H54 (cell line): Measurements from ENCODE around the gene TIMM8B.

Experiments used
- DNase-seq: peaks from one replicate; pipeline ENCODE4 v3.0.0; 2011; ENCODE audit warnings: low spot score, mixed read lengths; ENCODE audit not compliant: insufficient read length
- FAIRE-seq: peaks from 3 replicates; lab custom pipeline; 2011; peaks lifted over from hg19 to GRCh38; lab: Jason Lieb, UNC
- POLR2A ChIP-seq: IDR thresholded peaks from 2 replicates; pipeline ENCODE4 v1.6.1; 2011; ENCODE audit warnings: low read depth, mild to moderate bottlenecking, low read length

The TIMM8B gene, protein sequence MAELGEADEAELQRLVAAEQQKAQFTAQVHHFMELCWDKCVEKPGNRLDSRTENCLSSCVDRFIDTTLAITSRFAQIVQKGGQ

DNA sequence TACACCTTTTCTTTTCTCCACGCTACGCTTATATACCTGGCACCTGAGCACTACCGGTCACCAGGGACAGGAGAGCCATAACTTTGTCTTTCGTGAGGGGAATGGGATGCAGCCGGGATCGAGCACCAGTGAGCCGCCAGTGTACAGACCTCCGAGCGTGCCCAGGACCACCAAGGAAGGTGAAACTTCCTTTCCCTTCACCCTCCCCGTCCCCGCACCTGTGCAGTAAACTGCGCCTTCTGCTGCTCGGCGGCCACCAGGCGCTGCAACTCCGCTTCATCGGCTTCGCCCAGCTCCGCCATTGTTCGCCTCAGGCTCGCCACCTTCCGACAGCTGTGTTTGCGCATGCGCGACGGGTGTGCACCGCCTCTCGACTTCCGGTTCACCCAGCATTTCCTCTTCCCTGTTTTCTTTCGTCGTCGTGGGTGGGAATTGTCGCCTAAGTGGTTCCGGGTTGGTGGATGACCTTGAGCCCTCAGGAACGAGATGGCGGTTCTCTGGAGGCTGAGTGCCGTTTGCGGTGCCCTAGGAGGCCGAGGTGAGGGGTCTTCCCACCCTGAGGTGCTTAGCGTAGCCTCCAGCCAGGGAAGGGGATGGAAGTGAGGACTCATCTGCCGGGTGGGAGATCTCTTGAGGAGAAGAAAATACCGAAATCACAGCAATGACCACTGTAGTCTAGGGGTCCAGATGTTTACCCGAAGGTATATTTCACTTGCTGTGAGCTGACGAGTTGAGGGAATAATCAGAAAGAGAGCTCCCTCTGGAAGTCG, at the start of gene TIMM8B, which contains the start of gene SDHD:
TIMM8B (minus strand) TSS at position 335 of the 770 bp plus-strand sequence; CDS start at position 302, 33 bp downstream.
SDHD (plus strand) TSS at position 452 of the 770 bp plus-strand sequence; CDS start at position 487, 35 bp downstream.
- FAIRE-seq: peak; percentile 98
- TF ChIP-seq POLR2A: peak; percentile 48; the same call in 1 of the 2 replicates
- DNase-seq: peak; percentile 65

GRCh38 chr11:112134473-112134872, 47.9 kb upstream of the TIMM8B start:
- no peak for TF ChIP-seq POLR2A
- DNase-seq (no peak), FAIRE-seq (no peak)

- DNase-seq (no peak), FAIRE-seq (no peak)
- TF ChIP-seq POLR2A: no peak
Observed at GRCh38 chr11:112132737-112133136, 46.2 kb upstream of the TIMM8B start.

DNA sequence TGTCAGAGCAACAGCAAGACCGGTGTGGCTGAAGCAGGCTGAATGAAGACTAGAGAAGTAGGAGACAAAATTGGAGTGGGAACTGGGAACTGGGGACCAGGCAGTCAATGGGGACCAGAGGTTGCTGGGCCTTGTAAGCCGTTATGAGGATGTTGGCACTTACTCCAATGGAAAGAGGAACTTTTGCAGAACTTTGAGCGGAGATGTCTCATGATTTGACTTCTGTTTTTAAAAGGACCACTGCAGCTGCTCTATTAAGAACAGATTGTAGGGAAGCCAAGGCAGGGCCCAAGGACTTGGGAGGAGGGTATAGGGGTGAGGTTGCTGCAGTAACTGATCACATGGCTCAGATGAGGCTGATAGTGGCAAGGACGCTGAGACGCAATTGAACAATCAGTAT, 43.1 kb upstream of the TIMM8B start:
- no peak for TF ChIP-seq POLR2A
- no peak for FAIRE-seq
- no peak for DNase-seq

GRCh38 chr11:112128483-112129121, 42.0 kb upstream of the TIMM8B start:
- peak; percentile 95 for FAIRE-seq

DNA sequence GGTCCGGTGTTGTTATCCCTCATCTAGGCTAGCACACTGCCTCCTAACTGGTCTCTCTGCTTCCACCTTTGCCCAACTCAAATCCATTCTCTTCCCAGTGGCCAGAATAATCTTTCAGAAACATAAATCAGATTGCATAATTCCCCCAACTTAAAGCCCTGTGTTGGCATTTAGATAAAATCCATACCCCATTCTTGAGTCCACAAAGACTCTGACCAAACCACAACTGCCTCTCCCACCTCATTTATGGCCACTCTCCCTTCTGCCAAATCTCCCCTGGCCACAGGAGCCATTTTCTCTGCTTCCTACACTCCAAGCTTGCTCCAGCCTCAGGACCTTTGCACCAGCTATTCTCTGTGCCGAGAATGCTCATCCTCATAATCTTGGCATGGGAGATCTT, 40.5 kb upstream of the TIMM8B start:
- TF ChIP-seq POLR2A: no peak
- no peak for FAIRE-seq
- no peak for DNase-seq

More at GRCh38 chr11:112128483-112129121, 42.0 kb upstream of the TIMM8B start:
- no peak for TF ChIP-seq POLR2A
- DNase-seq: peak; percentile 37

DNA sequence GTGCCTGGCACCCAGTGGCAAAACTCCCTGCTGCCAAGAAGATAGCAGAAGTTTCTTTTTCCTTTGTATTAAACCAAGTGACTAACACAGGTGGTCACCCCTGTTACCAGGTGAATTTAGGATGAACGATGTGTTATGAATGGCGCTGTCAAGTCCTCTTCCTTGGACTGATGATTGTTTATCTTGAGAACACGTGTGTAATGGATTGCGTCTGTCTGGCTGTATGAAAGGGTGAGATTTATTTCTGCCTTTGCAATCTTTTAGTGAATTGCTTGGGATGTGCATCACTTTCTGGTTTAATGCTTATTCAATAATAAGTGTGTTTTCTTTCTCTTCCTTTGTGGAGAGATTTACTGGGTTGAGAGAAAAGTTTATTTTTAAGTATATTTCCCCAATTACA, 36.6 kb upstream of the TIMM8B start:
- no peak for DNase-seq
- no peak for TF ChIP-seq POLR2A
- FAIRE-seq: no peak

DNA sequence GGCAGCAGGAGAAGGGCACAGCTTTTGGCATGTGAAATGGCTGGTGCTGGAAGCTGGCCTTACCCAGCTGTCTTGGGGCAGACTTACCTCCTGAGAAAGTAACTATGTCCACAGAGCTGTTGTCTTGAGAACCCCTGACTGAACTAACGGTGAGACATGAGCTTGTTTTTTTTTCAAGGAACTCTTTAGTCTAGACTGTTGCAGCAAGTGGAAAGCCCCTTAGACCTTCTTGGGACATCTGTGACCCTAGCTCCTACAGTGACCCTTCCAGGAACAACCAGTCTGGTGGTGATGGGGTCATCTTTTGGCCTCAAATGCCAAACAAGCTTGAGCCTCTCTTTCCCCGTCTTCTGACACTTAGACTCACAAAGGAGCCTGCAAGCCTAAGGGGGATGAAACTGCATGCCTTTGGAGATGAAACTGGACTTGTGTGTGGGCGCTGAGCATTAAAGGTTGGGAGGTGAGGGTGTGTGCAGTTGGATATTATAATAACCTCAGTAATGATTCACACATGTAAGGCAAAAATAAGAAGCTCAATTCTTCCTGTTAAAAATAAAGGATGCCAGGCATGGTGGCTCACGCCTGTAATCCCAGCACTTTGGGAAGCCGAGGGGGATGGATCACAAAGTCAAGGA, 35.5 kb upstream of the TIMM8B start:
- TF ChIP-seq POLR2A: no peak
- DNase-seq (no peak), FAIRE-seq (no peak)

DNA sequence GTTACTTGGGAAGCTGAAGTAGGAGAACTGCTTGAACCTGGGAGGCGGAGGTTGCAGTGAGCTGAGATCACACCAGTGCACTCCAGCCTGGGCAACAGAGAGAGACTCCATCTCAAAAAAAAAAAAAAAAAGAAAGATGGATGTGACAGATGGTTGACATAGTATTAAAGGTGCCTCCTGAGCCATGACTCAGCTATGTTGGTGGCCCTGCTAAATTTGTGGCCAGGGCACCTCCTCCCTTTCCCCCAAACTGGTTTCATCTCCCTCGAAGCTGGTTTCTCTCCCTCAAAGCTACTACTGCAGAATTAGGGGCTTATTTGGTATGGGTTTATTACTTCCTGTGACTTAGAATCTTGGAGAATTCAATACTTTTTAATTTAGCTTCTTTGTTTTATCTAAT, 31.6 kb upstream of the TIMM8B start:
- FAIRE-seq: no peak
- no peak for TF ChIP-seq POLR2A
- DNase-seq: no peak

GRCh38 chr11:112115386-112115785, 28.8 kb upstream of the TIMM8B start:
- no peak for TF ChIP-seq POLR2A
- no peak for FAIRE-seq
- no peak for DNase-seq

- FAIRE-seq (no peak), DNase-seq (no peak)
- no peak for TF ChIP-seq POLR2A
Observed at GRCh38 chr11:112114460-112114859, 27.9 kb upstream of the TIMM8B start.

GRCh38 chr11:112113539-112114457, 27.2 kb upstream of the TIMM8B start:
- no peak for TF ChIP-seq POLR2A
- DNase-seq (no peak), FAIRE-seq (peak; percentile 50)

DNA sequence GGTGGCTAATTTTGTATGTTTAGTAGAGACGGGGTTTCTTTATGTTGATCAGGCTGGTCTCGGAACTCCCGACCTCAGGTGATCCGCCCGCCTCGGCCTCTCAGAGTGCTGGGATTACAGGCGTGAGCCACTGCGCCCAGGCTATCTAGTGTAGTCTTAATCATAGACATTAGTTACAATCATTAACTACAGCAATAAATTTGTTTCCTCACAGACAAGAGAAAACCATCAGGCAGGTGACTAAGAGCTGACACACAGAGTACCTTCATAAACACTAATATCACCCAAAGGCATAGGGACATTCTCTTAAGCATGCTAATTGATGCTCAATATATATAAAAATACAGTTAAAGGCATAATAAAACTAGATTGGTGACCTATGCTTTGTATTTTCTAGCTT, 19.5 kb upstream of the TIMM8B start:
- FAIRE-seq: no peak
- TF ChIP-seq POLR2A: no peak
- no peak for DNase-seq
